ENCODE data around the gene GCSAM. TPM values are rescaled to one million over a fixed set of nuclear protein-coding genes. Genes with fewer than 3 reads are reported as not detected.

Gene GCSAM
- total and polyA plus RNA-seq, 2 donors (not counting 3 experiments of a cell fraction or from before 2014, with no cell fraction given), result not detected

GRCh38 chr3:112167758-112168157 lies 34.7 kb upstream of the GCSAM start:
- intact Hi-C loops (cut with micrococcal nuclease) (no loop called here), dilution Hi-C loops (cut with MboI; ENCODE audit: extremely low pct_ligation_motif_present, low sequenced_read_pairs) (no loop called here)
- POLR2A ChIA-PET, result no interaction called here

More at GRCh38 chr3:112167758-112168157, 34.7 kb upstream of the GCSAM start:
- Histone ChIP-seq H3K27me3 (ENCODE audit: control insufficient read depth in 2 of 2, insufficient read depth in 2 of 2, low read length in 2 of 2) (no peaks in the 10 kb centered on the region), H3K4me3 (replicated peaks in 1 of 3; ENCODE audit: insufficient read depth in 1 of 3, low read depth in 1 of 3, low read length in 3 of 3) (no peak overlapping the region), H4K20me1 (replicated peaks; ENCODE audit: control insufficient read depth, extremely low read depth, insufficient read depth, low read length) (no peaks in the 10 kb centered on the region), H2AFZ (ENCODE audit: low read depth, low read length) (no peak overlapping the region), H3K36me3 (ENCODE audit: control insufficient read depth in 2 of 2, extremely low read depth in 1 of 2, insufficient read depth in 2 of 2, low read length in 2 of 2) (no peaks in the 10 kb centered on the region), H3K9me3 (replicated peaks; ENCODE audit: control insufficient read depth, insufficient read depth, low read length) (no peaks in the 10 kb centered on the region), H3K9ac (replicated peaks; ENCODE audit: extremely low read depth, insufficient read depth, low read length) (no peak overlapping the region), H3K4me1 (ENCODE audit: control insufficient read depth, extremely low read depth, insufficient read depth, low read length) (no peaks in the 10 kb centered on the region), H3K9me1 (replicated peaks; ENCODE audit: control insufficient read depth, extremely low read depth, insufficient read depth, low read length) (no peaks in the 10 kb centered on the region), H3K79me2 (ENCODE audit: control insufficient read depth, insufficient read depth, low read length) (no peaks in the 10 kb centered on the region), H3K4me2 (ENCODE audit: insufficient read depth, low read length) (no peak overlapping the region), H3K27ac (ENCODE audit: insufficient read depth, low read depth, low read length) (no peak overlapping the region)
- TF ChIP-seq EZH2 (IDR thresholded peaks at IDR 0.05; ENCODE audit: borderline replicate concordance, low read depth, low read length, severe bottlenecking), result no peak
- no peak for TF ChIP-seq JUN (IDR thresholded peaks at IDR 0.05; ENCODE audit: borderline replicate concordance, insufficient read depth, insufficient read length, low read depth)
- no peak for TF ChIP-seq POLR2A (IDR thresholded peaks at IDR 0.05; ENCODE audit: low read depth, low read length)
- TF ChIP-seq CTCF (IDR thresholded peaks at IDR 0.05; ENCODE audit: extremely low read depth in 1 of 2, insufficient read depth in 1 of 2, low read depth in 1 of 2, low read length in 2 of 2), result no peak
- TF ChIP-seq MYC (IDR thresholded peaks at IDR 0.05; ENCODE audit: low read depth, low read length), result no peak
- DNase-seq (ENCODE audit: low read depth, low spot score) (no peak), FAIRE-seq (no peak)
- BruUV-seq (replicated peaks), result no TSS peak
- CTCF ChIA-PET, result no interaction called here

All from endothelial cell of umbilical vein (primary cell).